OCI-LY3 (cell line): Measurements from ENCODE around the gene UBA1.

Experiments used
- CTCF ChIP-seq: fragments of 200-600, 300-600 bp; sonication (generic); IDR thresholded peaks from 2 replicates; pipeline ENCODE4 v1.5.1; 2014; ENCODE audit warnings: antibody characterized with exemption, low read length, low read depth
- EZH2phosphoT487 ChIP-seq: fragments of 200-600 bp; shearing (Covaris generic); IDR thresholded peaks from 2 replicates; pipeline ENCODE4 v1.6.1; 2018; ENCODE audit warnings: antibody characterized with exemption, mixed run types, low read depth

- TF ChIP-seq CTCF: no peak
- no peak for TF ChIP-seq EZH2phosphoT487
Observed at GRCh38 chrX:47202877-47203276, 9.2 kb downstream of the UBA1 start.
